ENCODE data around the gene ITPR1. TPM values are rescaled to one million over a fixed set of nuclear protein-coding genes. Genes with fewer than 3 reads are reported as not detected.

The ITPR1 gene
- total RNA-seq, 1 donor from 2014 or later, result 91.7 TPM

DNA sequence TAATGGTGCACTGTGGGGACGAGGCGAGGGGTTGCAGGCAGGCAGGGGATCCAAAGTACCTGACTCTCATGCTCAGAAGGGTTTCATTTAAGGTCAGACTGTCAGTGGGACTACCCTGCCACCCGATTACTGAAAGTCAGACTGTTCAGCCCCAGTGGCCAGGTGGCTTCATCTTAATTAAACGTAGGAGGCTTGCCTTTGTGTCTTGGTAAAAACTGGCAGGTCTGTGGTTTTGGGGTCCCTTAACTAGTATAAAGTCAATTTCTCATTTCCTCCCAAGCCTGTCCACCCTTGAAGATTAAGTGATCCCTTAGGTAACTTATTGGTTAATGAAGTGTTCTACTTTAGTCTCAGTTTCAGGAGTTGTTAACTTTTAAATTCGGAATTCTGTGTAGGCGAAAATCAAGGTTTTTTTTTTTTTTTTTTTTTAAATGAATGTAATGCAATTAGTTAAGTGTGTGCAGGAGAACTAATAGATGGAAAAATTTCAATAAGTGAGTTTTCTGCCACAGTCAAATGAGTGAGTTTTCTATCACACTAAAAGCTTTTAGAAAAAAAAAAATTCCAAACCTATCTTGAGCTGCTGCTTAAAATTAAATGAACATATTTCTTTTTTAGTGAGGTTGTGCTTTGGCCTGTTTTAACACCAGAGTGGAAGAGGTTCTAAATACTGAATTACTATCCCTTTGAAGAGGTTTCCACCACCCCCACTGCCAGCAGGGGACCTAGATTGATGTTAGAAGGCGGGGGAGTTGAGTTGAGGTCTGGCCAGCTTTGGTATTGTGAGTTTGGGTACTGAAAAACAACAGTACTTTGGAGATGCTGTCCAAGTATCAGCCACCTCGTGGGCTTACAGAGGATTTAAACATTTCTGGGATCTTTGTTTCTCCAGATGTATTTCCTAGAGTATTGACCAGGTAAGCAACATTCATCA, 15.2 kb downstream of the ITPR1 start:
- no peak overlapping the region for H3K4me3 ChIP-seq
- H3K36me3 ChIP-seq, result no peaks in the 10 kb centered on the region
- no peak overlapping the region for H3K27ac ChIP-seq
- no peaks in the 10 kb centered on the region for H3K9me3 ChIP-seq
- intact Hi-C loops (cut with DNase I), result no loop called here
- no peak for TF ChIP-seq CTCF (IDR thresholded peaks at IDR 0.05)
- peaks cover 29% of the 10 kb centered on the region for H3K4me1 ChIP-seq
- no peak for DNase-seq
- no peak for ATAC-seq
- H3K27me3 ChIP-seq, result no peaks in the 10 kb centered on the region

- Histone ChIP-seq H3K4me3 (no peak overlapping the region), H3K36me3 (no peaks in the 10 kb centered on the region), H3K9me3 (no peaks in the 10 kb centered on the region), H3K4me1 (peaks cover 21% of the 10 kb centered on the region), H3K27ac (no peak overlapping the region), H3K27me3 (no peaks in the 10 kb centered on the region)
- intact Hi-C loops (cut with DNase I), result no loop called here
- ATAC-seq, result no peak
- no peak for TF ChIP-seq CTCF (IDR thresholded peaks at IDR 0.05)
- DNase-seq, result no peak
Measured at GRCh38 chr3:4509043-4509442, 15.9 kb downstream of the ITPR1 start.

DNA sequence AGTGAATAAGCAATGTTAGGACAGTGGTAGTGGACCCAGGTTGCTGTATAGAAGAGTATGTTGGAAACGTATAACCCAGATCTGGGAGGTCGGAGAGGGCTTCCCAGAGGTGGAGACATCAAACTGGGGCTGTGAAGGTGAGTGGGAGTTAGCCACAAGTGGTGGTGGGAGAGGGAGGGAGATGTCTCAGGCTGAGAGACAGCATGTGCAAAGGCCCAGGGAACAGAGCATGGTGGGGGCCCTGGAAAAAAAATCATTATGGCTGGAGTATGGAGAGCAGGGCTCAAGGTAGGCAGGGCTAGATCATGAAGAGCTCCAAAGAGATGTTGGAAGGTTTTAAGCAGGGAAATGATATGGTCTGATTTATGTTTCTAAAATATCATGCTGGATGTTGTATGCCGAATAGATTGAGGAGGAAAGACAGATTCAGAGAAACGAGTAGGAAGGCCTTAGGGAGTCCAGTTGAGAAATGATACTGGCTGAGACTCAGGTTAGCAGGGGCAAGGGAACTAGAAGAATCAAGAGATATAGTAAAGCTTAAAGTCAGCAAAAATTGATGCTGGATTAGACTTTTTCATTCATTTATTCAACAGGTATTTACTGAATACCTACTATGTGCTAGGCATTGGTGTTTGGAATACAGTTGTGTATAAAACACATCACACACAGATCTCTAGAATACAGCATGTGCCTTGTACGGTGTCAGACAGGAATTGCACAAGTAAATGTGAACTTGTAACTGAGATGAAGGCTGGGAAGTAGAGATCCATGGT, 17.0 kb downstream of the ITPR1 start:
- H3K4me1 ChIP-seq, result peaks cover 11% of the 10 kb centered on the region
- H3K4me3 ChIP-seq, result no peak overlapping the region
- no peaks in the 10 kb centered on the region for H3K9me3 ChIP-seq
- no peaks in the 10 kb centered on the region for H3K27me3 ChIP-seq
- no peak for TF ChIP-seq CTCF (IDR thresholded peaks at IDR 0.05)
- intact Hi-C loops (cut with DNase I), result no loop called here
- no peak overlapping the region for H3K27ac ChIP-seq
- H3K36me3 ChIP-seq, result no peaks in the 10 kb centered on the region
- DNase-seq (no peak), ATAC-seq (no peak)

DNA sequence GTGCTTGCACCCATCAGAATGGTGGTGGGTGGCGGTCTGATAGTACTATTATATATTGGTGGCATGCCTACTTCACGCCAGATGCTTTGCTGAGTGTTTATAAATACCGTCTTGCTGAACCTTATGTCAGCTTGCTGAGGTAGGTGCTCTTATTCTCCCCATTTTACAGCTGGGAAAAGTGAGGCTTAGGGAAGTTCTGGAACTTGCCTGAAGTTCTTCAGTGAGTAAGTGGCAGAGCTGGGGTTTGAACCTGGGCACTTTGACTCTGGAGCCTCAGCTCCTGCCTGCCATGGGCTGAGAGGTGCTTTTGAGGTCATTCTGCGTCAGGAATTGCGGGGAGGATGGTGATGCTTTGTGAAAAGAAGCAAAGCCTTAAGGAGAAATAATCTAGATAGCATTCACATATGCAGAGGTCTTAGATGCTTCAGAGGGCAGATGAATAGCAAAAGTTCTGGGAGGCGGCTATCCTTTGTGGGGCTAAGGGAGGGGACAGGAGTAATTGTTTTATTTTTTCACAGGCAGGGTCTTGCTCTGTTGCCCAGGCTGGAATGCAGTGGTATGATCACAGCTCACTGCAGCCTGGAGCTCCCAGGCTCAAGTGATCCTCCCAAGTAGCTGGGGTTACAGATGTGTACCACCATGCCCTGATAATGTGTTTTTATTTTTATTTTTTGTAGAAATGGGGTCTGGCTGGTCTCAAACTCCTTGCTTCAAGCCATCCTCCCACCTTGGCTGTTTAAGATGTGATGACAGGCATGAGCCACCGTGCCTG, 18.5 kb downstream of the ITPR1 start:
- no peak overlapping the region for H3K27ac ChIP-seq
- no peaks in the 10 kb centered on the region for H3K9me3 ChIP-seq
- intact Hi-C loops (cut with DNase I), result no loop called here
- no peak for TF ChIP-seq CTCF (IDR thresholded peaks at IDR 0.05)
- H3K4me1 ChIP-seq, result no peaks in the 10 kb centered on the region
- H3K27me3 ChIP-seq, result no peaks in the 10 kb centered on the region
- H3K4me3 ChIP-seq, result no peak overlapping the region
- no peaks in the 10 kb centered on the region for H3K36me3 ChIP-seq
- DNase-seq, result no peak
- ATAC-seq, result no peak

DNA sequence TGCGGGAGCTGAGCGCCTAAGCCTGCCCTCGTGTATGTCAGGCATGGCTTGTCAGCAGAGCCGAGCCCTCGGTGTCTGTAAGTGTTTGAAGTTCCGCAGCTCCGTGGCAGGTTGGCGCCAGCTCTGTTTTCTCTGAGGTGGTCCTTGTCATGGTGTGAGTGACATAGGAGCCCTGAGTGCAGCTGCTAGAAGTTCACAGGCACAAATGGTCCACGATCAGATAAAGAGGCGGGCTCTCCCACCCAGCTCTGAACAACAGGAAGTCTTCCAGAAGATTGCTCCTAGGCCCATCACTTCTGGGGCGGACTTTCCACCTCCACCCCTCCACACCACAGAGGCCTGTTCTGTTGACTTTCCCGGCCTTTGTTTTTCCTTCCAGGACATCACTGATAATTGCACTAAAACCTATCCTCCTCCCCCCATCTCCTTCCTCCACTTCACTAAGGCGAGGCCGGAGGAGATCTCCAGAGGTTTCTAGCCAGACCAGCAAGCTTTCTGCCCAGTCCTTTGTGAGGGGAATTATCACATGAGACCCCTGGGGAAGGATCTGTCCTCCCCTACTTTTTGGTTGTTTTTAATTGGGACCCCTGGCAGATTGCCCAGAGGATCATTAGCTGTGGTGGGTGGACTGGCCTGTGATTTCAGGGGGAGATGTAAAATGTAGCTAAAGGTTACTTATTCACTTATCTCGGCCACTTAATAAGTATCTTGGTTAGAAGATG, 19.9 kb downstream of the ITPR1 start:
- Histone ChIP-seq H3K4me1 (peaks cover 5% of the 10 kb centered on the region), H3K36me3 (no peaks in the 10 kb centered on the region), H3K27me3 (no peaks in the 10 kb centered on the region), H3K9me3 (no peaks in the 10 kb centered on the region), H3K27ac (no peak overlapping the region), H3K4me3 (no peak overlapping the region)
- DNase-seq (no peak), ATAC-seq (no peak)
- TF ChIP-seq CTCF (IDR thresholded peaks at IDR 0.05), result no peak
- intact Hi-C loops (cut with DNase I), result no loop called here
